Sigmoid colon (tissue), 4 donors: ENCODE results near the gene SYT8.

Source experiments
- CTCF ChIP-seq, 4 experiments: fragments of 450-650 bp in 3 of 4; fragments of 200-600 bp in 1 of 4; IDR thresholded peaks; one replicate each; pipeline ENCODE4 v1.5.1; 2016 to 2019; ENCODE audit warnings: antibody characterized with exemption in 4 of 4, mild to moderate bottlenecking in 3 of 4, moderate library complexity in 2 of 4
- POLR2A ChIP-seq, 2 donors: fragments of 450-650 bp; IDR thresholded peaks; one replicate each; pipeline ENCODE4 v1.6.1; 2016; ENCODE audit warnings: antibody characterized with exemption in 2 of 2, mild to moderate bottlenecking in 2 of 2, moderate library complexity in 2 of 2
- POLR2AphosphoS5 ChIP-seq, 4 donors: sonication (generic); formaldehyde crosslinking; IDR thresholded peaks; one replicate each; pipeline ENCODE4 v1.6.1; 2017; ENCODE audit warnings: antibody characterized with exemption in 4 of 4

DNA sequence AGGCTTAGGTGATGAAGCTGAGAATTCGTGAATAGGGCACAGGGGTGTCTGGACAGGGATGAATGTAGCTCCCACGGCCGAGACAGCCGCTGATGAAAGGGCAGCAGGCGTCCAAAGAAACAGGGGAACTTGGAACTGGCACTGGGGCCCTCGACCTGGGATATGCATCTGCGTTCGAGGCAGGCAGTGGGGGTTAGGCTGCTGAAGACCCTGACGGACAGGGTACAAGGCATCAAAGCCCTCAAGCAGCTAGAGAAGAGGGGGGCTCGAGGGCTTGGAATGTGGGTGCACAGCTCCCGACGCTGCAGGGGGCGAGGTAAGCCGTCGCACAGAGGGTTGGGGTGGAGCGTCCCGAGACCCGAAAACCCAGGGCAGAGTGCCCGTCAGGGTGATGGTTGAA lies 6.9 kb upstream of the SYT8 start:
- TF ChIP-seq POLR2AphosphoS5 (IDR thresholded peaks at IDR 0.05) (no peak), CTCF (IDR thresholded peaks at IDR 0.05) (no peak), POLR2A (IDR thresholded peaks at IDR 0.05) (no peak)
